Suppressor macrophage treated with lipopolysaccharide for 4 hours (primary cell): Measurements from ENCODE around the gene SH3BP4.

ENCODE experiments used
- DNase-seq: peaks from one replicate; pipeline ENCODE4 v3.0.0-alpha.2; 2020

SH3BP4 gene

DNA sequence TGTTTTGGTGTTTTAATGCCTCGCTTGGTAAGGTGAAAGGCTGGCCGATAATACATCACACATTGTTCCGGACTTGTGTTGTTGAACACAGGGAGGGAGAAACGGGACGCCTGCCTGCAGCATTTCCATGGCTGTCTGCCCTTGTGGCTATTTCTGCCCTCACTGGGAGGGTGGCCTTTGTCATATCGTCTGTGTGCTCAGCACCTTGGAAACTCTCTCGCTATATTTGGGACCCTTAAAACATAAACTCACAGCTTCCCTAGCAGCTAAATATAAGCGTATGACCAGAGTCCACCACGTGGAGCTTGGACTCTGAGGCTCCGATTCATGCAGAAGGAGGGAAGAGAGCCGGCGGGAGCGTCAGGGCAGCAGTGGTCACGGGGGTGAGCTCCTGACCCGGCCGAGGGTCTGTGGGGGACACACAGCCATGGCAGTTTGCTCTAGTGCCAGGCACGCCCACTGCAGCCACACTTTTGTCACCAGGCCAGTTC lies 111.7 kb downstream of the SH3BP4 start:
- DNase-seq = no peak

DNA sequence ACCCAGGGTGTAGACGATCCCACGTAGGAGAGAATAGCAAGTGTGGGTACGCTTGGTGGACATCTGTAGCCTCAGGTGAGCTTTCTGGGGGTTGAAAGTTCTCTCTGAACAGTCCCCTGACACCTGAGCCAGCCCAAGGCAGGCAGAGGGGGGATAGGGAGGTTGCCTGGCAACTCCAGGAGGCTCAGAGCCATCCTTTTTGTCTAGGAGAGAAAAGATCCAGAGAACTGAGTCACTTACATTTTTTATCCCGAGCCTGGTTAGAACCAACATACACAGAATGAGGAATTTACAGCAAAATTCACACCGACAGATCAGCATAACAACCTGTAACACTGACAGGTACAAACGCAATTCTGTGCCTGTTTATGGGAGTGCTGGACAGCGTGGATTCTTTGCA lies 113.2 kb downstream of the SH3BP4 start:
- no peak for DNase-seq

DNA sequence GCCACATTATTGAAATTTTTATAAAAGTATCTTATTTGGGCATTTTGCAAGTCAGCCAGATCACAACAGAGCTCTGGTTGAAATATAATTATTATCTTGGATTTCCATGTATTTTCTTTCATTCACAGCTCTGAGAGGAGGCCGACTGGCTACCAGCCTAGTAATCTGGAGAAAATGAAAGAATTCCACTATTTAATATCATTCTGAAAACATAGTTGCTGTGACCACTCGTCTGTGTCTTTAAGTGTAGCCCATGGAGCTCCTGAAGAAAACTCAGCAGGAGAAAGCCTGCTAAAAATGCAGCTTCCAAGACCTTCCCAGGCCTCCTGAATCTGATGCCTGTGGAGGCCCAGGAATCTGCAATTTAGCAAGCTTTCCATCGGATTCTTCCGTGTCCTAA lies 114.7 kb downstream of the SH3BP4 start:
- no peak for DNase-seq

DNA sequence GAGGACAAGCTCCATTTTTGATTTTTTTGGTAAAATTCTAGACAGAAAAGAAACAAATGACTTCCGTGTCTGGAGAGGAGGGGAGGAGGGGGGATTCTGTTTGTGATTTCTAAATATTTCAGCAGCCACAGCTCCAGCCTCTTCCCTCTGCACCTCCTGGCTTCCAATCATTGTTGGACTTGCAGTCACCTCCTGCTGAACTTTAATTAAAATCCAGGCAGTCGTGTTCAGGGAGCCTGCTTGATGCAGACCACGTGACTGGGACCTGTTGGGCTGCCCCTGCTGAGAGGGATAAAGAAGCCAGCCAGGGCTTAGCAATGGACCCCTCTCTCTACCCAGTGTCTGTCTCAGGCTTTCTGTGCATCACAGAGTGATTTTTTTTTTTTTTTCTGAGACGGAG lies 115.1 kb downstream of the SH3BP4 start:
- DNase-seq = no peak

DNA sequence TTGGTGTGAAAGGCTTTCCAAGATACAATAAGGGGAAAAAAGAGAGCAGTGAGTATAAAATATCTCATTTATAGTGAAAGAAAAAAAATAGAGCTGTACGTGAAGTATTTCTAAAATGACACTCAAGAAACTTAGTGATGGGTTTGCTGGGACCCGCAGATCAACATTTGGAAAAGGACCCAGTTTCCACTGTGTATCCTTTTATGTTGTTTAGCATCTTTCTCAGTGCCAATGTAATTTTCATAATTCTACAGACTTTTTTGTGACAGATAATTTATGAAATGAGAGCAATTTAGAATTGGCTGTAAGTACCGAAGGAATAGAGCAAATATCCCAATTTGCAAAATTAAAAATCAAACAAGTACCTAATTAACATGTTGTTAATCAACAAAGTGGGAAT lies 116.9 kb downstream of the SH3BP4 start:
- DNase-seq = no peak

DNA sequence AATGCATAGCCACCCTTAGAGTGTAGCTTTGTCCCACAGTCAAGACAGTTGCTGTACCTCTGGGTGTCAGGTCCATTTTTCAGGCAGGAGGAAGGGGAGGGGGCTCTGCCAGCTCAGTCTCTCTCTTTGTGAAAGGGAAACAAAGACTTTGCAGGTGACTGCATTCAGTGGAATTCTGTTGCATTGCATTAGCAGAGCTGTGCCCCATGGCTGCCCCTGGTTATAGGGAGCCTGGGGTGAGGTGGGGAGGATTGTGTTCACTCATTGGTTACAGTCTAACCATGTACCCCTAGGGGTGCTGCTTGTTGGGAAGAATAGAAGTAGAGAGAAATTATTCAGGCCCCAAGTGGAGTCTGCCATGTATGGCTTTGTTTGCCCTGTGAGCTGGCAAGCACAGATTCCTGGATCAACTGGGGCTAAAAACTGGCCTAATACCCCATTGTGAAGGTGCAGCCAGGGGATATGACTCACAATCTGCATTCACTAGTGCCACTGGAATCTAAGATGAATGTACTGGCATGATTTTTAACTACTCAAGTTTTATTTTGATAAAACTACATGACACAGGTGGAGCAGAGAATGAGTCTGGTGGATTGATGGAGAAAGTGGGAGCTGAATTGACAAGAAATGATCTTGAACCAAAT lies 118.4 kb downstream of the SH3BP4 start:
- DNase-seq = no peak

DNA sequence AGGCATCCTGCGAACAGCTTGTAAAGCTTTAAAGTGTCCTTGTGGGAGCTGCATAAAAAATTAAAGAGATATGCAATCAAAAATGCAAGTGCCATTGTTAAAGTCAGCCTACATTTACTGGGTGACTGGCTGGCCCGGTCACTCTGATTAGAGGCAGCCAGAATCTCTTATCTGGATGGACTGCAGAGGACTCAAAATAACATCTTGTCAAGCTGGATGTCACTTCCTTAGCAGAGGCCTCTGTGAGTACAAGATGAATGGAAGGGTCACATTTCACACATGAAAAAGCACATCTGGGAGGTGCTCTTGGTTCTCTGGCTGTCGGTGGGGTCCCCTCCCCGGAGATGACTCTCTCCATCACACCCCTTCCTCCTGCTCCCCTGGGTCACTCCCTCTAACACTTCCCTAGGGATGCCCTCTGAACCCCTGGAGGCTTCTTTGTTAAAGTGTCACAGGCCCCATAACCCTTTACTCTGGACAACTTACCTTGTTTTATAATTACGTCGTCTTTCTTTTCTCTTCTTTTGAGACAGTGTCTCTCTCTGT lies 122.1 kb downstream of the SH3BP4 start:
- DNase-seq = no peak

DNA sequence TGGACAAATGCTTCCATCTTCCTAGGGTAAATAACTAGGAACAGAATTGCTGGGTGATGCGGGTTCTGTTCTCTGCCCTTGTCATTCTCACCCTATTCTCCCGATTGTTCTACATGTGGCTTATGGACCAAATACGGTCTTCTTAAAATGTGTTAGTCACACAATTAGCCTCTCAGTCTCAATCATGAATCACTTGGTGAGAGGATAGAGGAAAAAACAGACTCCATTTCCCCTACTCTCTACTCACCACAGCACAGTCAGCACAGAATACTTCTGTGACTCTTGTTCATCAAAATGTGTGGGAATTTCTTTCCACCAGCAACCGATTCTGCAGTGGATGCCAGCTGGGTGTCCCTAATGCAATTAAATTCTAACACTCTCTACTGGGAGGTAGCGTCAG lies 125.2 kb downstream of the SH3BP4 start:
- no peak for DNase-seq

DNA sequence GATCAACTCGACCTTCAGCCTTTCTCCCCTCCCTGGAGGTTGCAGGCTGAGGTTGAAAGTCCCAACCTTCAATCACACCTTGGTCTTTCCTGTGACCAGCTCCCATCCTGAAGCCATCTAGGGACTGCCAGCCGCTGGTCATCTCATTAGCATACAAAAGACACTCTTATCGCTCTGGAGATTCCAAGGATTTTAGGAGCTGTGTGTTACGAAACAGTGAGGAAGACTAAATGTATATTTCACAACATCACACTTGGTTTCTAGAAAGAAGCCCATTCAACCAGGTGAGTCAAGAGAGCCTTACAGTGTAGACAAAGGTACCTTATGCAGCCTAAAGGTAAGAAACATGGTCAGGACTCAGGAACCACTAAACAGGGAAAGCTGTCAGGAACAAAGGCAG lies 126.4 kb downstream of the SH3BP4 start:
- no peak for DNase-seq

DNA sequence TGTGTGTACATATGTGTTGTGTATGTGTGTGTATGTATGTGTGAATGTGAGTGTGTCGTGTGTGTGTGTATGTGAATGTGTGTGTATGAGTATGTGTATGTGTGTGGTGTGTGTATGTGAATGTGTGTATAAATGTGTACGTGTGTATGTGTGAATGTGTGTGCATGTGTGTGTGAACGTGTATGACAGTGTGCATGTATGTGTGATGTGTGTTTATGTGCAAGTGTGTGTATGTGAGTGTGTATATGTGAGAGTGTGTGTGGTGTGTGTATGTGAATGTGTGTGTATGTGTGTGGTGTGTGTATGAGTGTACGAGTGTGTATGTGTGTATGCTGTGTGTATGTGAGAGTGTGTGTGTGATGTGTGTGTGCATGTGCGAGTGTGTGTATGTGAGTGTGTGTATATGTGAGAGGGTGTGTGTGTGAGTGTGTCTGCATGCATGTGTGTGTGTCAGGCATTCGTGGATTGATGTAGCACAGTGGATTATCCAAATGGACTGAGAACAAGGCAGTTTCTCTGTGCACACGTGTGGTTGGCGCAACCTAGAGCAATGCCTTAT lies 127.2 kb downstream of the SH3BP4 start:
- DNase-seq = no peak

DNA sequence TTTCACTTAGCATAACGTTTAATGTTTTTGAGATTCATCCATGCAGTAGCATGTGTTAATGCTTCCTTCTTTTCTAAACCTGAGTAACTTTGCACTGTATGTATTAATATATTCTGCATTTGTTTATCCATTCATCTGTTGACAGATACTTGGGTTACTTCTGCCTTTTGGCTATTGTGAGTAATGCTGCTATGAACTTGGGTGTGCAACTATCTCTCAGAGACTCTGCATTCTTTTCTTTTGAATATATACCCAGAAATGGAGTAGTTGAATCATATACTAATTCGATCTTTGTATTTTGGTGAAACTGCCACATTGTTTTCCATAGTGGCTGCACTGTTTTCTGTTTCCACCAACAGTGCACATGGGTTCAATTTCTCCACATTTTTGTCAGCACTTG lies 128.3 kb downstream of the SH3BP4 start:
- DNase-seq = no peak

DNA sequence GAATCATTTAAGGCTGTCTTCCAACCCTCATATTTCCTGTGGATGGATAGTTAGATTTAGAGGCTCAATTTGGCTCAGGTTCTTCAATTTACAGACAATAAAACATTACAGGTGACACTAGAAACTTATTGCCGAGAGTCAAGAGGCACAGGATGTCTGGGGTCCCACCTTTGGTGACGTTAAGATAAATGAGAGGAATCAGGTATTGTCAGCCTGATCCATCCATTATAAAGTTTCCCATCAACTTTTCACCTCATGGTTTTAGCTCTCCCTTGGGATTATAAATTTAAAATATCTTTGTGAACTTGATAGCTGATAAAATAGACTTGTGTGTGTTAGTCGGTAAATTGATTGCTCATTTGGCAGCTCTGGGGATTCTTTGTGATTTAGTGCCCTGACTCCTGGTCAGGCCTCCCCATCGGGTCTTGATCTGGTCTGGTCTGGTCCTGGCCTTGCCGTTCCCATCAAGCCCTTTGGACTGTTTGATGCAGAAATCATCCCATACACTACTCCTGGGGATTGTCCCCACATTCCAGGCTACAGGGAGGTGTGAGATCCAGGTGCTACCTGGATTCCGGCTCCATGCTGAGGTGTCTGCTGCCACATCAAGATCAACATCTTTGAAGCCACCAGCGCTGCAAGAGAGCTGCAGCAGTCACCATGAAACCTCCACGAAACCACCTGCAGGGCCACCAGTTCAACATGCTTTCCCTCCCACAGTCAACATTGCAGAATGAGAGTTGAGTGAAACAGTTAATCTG lies 130.9 kb downstream of the SH3BP4 start:
- DNase-seq = no peak

DNA sequence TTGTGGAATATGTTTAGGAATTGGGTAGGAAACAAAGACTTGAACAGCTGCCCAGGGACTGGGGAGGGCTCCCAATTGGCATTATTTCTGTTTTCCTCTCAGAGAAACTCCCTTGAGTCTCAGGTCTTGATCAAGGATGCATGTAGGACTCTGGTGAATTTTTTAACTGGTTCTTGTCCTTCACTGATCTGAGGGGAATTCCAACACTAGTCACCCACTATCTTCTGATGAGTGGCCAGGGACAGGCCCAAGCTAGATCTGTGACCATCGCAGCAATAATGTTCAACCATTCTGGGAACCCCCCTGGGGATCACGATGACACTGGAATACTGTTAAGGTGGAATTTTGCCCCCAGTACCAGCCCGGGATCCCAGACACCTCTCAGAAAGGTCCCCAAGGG lies 132.0 kb downstream of the SH3BP4 start:
- no peak for DNase-seq

DNA sequence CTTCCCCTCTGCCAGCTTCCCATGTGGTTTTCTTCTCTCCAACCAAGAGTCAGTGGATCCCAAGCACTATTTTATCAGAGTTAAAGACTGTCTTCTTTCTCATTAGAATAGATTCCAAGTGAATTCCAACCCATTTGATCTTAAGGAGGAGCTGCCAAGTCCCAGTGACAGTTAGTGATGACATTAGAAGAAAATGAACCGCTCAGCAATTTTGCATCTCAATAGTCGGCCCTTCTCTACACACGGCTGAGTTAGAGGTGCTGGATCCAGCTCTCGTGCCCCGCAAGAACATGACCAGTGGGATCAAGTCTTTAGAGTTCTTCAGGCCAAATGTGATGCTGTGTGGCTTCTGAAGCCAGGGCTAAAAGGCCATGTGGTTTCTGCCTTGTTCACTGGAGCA lies 132.6 kb downstream of the SH3BP4 start:
- no peak for DNase-seq

DNA sequence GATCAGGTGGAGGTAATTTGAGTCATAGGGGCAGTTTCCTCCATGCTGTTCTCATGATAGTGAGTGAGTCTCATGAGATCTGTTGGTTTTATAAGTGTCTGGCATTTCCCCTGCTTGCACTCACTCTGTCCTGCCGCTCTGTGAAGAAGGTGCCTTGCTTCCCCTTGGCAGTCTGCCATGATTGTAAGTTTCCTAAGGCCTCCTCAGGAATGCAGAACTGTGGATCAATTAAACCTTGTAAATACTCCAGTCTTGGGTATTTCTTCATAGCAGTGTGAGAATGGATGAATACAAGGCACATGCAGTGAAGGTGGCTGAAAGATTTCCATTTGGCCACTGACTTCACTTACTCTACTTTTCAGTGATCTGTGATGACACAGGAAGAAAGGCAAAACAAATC lies 133.7 kb downstream of the SH3BP4 start:
- no peak for DNase-seq

DNA sequence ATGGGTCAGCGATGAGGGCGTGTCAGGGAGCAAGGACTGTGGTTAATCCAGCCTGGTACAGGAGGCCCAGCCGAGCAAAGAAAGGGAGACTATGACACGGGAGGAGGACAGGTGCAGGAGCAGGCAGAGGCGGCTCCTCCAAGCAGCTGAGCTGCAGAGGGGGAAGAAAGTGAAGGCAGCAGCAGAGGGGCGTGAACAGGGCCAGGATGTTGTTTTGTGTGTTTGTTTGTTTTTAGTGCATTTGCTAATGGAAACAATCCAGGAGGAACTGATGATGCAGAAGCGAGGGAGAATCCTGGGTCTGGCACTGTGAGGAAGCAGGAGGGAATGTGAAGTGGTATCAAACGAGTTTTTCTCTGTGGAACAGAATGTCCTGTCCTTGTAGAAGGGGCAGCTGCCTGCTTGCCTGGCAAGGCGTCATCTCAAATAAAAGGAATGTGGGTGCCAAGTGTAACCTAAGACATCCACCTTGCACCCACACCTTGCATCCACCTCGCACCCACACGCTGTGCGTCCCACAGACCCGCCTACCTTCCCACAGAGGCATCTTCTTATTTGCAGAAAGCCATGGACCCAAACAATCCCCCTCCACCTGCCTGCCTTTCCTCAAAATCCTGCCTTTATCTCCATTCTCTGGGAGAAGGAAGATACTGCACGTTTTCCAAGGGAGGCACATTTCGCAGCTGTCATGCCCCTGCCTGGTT lies 134.8 kb downstream of the SH3BP4 start:
- DNase-seq = no peak

DNA sequence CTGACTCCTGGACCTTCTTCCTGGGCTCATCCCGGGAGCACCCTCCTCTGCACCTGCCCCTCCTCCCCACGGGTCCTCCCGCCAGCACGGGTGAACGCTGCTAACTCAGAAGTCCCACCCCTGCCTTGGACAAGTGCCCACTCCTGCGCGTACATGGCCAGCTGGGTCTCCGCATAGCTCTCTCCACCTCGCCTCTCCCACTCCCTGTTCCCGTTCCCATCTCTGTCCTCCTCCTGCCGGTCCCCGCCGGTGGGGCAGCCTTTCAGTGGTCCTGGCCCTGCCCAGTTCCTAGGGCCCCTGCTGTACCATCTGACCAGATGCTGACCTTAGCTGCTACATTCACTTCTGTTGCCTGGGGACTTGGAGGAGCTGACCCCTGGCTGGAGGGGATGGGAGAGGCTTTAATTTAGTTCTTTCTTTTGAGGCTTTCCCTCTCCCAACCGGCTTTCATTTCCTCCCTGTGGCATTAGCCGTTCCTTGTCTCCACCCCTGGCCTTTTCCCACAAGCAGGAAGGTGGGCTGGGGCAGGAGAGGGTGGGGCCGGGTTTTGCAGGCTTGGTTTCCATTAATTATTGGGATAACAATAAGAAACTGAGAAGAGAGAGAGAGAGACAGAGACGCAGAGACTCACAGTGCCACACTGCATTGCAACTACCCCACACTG lies 136.1 kb downstream of the SH3BP4 start:
- DNase-seq = no peak

DNA sequence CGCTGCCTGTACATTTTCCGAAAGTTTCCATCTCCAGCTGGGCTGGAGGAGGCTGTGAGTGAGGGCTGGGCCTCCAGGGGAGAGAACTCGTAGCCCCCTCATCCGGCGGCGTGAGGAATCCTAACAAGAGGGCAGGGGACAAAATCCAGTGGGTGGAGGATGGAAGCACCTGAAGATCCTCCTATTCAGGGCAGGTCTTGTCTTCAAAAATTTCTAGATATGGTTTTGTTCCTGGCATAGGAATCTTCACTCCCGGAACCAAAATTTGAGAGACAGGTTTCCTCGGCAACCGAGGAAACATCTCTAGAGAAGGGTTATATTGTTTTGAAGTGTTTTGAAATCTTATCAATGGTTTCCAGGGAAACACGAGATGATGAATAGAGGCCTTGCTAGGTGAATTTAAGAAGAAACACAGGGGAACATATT lies 136.7 kb downstream of the SH3BP4 start:
- no peak for DNase-seq

DNA sequence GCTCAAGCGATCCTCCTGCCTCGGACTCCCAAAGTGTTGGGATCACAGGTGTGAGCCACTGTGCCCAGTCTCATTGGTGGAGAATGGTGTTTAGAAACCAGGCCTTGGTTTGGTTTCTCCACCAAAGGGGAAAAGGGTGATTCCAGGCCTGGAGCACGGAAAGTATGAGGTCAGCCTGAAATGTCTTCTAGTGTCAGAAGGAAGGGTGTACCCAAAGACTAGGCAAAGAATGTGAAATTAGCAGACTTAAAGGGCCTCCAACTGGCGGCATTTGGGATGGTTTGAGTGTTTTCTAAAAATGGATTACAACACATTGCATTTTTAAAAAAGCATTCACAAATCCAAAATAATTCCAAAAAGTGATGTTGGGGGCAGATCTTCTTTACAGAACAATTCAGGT lies 139.6 kb downstream of the SH3BP4 start:
- DNase-seq = no peak

DNA sequence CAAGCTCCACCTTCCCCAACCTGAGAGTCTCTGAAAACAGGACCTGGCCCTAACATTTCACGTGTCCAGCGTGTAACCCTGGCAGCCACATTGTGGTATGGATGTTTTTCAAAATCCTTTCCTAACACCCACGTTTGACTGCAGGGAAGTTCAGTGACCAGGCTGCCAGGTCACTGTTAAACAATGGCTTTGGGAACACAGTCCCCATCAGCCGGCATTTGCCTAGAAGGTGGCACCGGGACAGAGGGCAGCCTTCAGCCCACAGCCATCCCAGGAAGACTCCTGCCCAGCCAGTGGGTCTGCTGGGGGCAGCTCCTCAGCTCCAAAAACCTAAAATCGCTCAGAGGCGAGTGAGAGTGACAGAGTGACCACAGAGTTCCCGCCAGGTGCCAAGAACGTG lies 140.2 kb downstream of the SH3BP4 start:
- no peak for DNase-seq

DNA sequence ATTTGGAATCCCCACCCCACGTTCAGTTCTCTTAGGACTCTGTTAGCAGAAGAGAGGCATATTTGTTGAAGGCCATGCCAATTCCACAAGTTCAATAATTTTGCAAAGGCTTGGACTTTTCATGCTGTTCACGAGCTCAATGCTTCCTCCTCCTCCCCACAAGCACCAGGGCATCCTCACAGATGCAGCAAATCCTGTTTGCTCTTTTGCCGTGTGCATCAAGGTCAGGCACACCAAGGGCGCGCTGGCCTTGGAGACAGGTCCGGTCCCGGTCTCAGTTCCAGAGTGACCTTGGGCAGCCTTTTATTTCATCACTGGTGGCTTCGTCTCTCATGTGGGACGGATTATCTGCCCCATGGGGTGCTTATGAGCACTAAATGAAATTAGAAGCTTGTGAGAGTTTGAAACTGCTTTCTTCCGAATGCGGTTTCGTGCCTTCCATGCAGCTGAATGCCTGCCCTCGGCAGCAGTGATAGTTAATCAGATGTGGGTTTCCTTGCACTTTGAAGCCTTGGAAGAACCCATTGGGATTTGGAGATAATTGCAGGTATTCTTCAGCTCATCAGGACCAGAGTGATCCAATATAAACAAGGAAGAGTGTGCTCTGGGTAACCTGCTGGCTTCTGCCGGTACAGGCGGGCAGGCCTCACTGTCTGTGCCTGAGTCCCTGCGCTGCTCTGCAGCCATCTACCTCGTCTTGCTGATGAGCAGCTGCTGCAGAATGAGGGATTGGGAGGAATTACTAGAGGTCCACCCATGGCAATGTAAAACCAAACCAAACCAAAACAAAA lies 140.8 kb downstream of the SH3BP4 start:
- no peak for DNase-seq

DNA sequence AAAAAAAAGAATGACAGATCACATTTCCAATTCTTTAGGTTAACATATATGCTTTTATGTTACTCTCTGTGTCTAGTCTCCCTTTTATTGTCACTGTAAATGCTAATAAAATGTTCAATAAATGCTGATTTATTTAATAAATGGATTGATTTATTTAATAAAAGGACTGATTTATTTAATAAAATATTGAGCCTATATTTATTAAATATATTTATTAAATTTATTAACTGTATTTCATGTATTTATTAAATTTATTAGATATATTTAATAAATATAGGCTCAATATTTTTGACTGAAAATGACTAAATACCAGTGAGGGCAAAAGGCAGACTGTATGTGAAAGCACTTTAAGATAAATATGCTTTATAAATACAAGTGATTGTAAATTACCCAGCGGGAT lies 142.6 kb downstream of the SH3BP4 start:
- DNase-seq = no peak
